WTC11 (cell line): ENCODE data around the gene MAP7. TPM values are rescaled to one million over a fixed set of nuclear protein-coding genes. Genes with fewer than 3 reads are reported as not detected.

Source experiments
- ATAC-seq: fragments of 200-7000 bp; cut with Tn5 transposase; 2 replicates; pipeline ENCODE4 v1.10.0; 2021; ENCODE audit warnings: mild to moderate bottlenecking, moderate library complexity
- CTCF ChIA-PET: fragments of 300-600 bp; sonication (Branson Sonifier 250); formaldehyde crosslinking; loops from one replicate; lab custom pipeline; 2021; ENCODE audit warnings: antibody characterized with exemption; lab: Charles Lee
- POLR2A ChIA-PET: fragments of 350-600 bp; sonication (Branson Sonifier 250); formaldehyde crosslinking; loops from one replicate; lab custom pipeline; 2021; ENCODE audit warnings: antibody characterized with exemption; lab: Charles Lee
- DNase-seq: peaks from one replicate; pipeline ENCODE4 v3.0.0; 2021; ENCODE audit warnings: low spot score
- H3K27ac Mint-ChIP-seq: 2 replicates; pipeline ENCODE4 v1.8.0; 2021; ENCODE audit warnings: mixed read lengths
- H3K27me3 Mint-ChIP-seq: 2 replicates; pipeline ENCODE4 v1.8.0; 2021; ENCODE audit warnings: low read depth, mild to moderate bottlenecking, moderate library complexity, mixed read lengths
- H3K36me3 Mint-ChIP-seq: 2 replicates; pipeline ENCODE4 v1.8.0; 2021; ENCODE audit warnings: mixed read lengths
- H3K4me1 Mint-ChIP-seq: 2 replicates; pipeline ENCODE4 v1.8.0; 2022; ENCODE audit warnings: mixed read lengths
- H3K4me3 Mint-ChIP-seq: 2 replicates; pipeline ENCODE4 v1.8.0; 2021; ENCODE audit warnings: mild to moderate bottlenecking, moderate library complexity, mixed read lengths
- H3K9me3 Mint-ChIP-seq: 2 replicates; pipeline ENCODE4 v1.8.0; 2021; ENCODE audit warnings: mixed read lengths
- ELF4 ChIP-seq: sonication (generic); formaldehyde crosslinking; IDR thresholded peaks from 2 replicates; pipeline ENCODE4 v1.8.1; 2022; ENCODE audit warnings: low read depth, mild to moderate bottlenecking, moderate library complexity, missing genetic modification reagents
- ETV6 ChIP-seq: sonication (generic); formaldehyde crosslinking; IDR thresholded peaks from 2 replicates; pipeline ENCODE4 v1.8.1; 2022; ENCODE audit warnings: mild to moderate bottlenecking, missing genetic modification reagents
- FOXK1 ChIP-seq: sonication (generic); formaldehyde crosslinking; IDR thresholded peaks from 2 replicates; pipeline ENCODE4 v1.8.0; 2022; ENCODE audit warnings: mild to moderate bottlenecking, moderate library complexity, missing genetic modification reagents
- GABPB1 ChIP-seq: sonication (generic); formaldehyde crosslinking; IDR thresholded peaks from 2 replicates; pipeline ENCODE4 v1.8.1; 2023; ENCODE audit warnings: mild to moderate bottlenecking, missing genetic modification reagents
- HMGA2 ChIP-seq: fragments of 250-450 bp; sonication (Bioruptor Pico); IDR thresholded peaks from 2 replicates; pipeline ENCODE4 v1.4.0; 2021; ENCODE audit warnings: mild to moderate bottlenecking, moderate library complexity
- IRF2 ChIP-seq: sonication (generic); formaldehyde crosslinking; IDR thresholded peaks from 2 replicates; pipeline ENCODE4 v1.8.0; 2022; ENCODE audit warnings: low read depth, missing genetic modification reagents, borderline replicate concordance
- NR1H2 ChIP-seq: sonication (generic); formaldehyde crosslinking; IDR thresholded peaks from 2 replicates; pipeline ENCODE4 v1.9.0; 2021; ENCODE audit warnings: mild to moderate bottlenecking, moderate library complexity, missing genetic modification reagents
- RELA ChIP-seq: sonication (generic); formaldehyde crosslinking; IDR thresholded peaks from 2 replicates; pipeline ENCODE4 v1.8.1; 2022; ENCODE audit warnings: missing genetic modification reagents, mild to moderate bottlenecking, borderline replicate concordance
- SP1 ChIP-seq: sonication (generic); formaldehyde crosslinking; conservative IDR thresholded peaks from 2 replicates; pipeline ENCODE4 v1.8.1; 2022; ENCODE audit warnings: missing genetic modification reagents
- TP53 ChIP-seq: sonication (generic); formaldehyde crosslinking; IDR thresholded peaks from 2 replicates; pipeline ENCODE4 v1.8.1; 2023; ENCODE audit warnings: mild to moderate bottlenecking, missing genetic modification reagents
- ZNF121 ChIP-seq: sonication (generic); formaldehyde crosslinking; IDR thresholded peaks from 2 replicates; pipeline ENCODE4 v1.8.0; 2023; ENCODE audit warnings: missing genetic modification reagents
- ZNF671 ChIP-seq: fragments of 250-450 bp; sonication (Bioruptor Pico); IDR thresholded peaks from 2 replicates; pipeline ENCODE4 v1.8.0; 2021; ENCODE audit warnings: mild to moderate bottlenecking
- total RNA-seq: library from RNA; stranded (reverse); gene quantifications from 3 replicates; pipeline ENCODE4 v1.2.3, GENCODE V29; 2021
- TF ChIP-seq, protein P1 (sequence below): sonication (generic); formaldehyde crosslinking; IDR thresholded peaks from 2 replicates; pipeline ENCODE4 v1.8.1; 2023; ENCODE audit warnings: mild to moderate bottlenecking, moderate library complexity, missing genetic modification reagents
- TF ChIP-seq, protein P2 (sequence below): sonication (generic); formaldehyde crosslinking; IDR thresholded peaks from 2 replicates; pipeline ENCODE4 v1.8.1; 2022; ENCODE audit warnings: mild to moderate bottlenecking, missing genetic modification reagents, moderate library complexity, borderline replicate concordance
- TF ChIP-seq, protein P3 (sequence below): sonication (generic); formaldehyde crosslinking; IDR thresholded peaks from 2 replicates; pipeline ENCODE4 v1.8.1; 2023; ENCODE audit warnings: mild to moderate bottlenecking, missing genetic modification reagents, borderline replicate concordance
- TF ChIP-seq, protein P4 (sequence below): fragments of 250-450 bp; sonication (Bioruptor Pico); IDR thresholded peaks from 2 replicates; pipeline ENCODE4 v1.9.0; 2021; ENCODE audit warnings: mild to moderate bottlenecking, borderline replicate concordance
- TF ChIP-seq, protein P5 (sequence below): fragments of 200-600 bp; IDR thresholded peaks from 2 replicates; pipeline ENCODE4 v1.8.0; 2022; ENCODE audit warnings: antibody characterized with exemption

MAP7 gene
- total RNA-seq, 1 experiment from 2014 or later = 56.6 TPM

DNA sequence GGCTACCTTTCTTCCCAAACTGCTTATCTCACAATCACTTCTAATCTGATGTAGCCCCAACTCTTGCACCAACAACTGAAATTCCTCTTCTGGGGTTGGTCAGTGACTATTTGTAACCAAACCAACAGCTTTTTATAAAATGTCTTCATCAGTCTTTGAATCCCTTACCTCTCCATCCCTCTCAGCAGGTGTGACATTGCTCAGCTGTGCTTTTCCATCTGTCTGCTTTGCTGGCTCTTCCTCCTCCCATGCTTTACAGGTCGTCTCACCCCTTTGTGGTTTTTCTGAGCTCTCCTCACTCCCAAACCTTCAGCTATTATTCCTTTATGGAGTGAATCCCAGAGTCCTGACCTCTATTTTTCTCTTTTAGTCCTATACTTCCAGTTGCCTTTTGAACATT, 5.9 kb downstream of the MAP7 start (continued):
- TF ChIP-seq SP1 (CRISPR knock-in tag) (no peak), FOXK1 (no peak), ETV6 (CRISPR knock-in tag) (no peak), RELA (no peak), ZNF671 (CRISPR knock-in tag) (no peak)
- TF ChIP-seq, protein P1, sequence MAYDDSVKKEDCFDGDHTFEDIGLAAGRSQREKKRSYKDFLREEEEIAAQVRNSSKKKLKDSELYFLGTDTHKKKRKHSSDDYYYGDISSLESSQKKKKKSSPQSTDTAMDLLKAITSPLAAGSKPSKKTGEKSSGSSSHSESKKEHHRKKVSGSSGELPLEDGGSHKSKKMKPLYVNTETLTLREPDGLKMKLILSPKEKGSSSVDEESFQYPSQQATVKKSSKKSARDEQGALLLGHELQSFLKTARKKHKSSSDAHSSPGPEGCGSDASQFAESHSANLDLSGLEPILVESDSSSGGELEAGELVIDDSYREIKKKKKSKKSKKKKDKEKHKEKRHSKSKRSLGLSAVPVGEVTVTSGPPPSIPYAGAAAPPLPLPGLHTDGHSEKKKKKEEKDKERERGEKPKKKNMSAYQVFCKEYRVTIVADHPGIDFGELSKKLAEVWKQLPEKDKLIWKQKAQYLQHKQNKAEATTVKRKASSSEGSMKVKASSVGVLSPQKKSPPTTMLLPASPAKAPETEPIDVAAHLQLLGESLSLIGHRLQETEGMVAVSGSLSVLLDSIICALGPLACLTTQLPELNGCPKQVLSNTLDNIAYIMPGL (CRISPR knock-in tag) = no peak
- TF ChIP-seq, protein P2, sequence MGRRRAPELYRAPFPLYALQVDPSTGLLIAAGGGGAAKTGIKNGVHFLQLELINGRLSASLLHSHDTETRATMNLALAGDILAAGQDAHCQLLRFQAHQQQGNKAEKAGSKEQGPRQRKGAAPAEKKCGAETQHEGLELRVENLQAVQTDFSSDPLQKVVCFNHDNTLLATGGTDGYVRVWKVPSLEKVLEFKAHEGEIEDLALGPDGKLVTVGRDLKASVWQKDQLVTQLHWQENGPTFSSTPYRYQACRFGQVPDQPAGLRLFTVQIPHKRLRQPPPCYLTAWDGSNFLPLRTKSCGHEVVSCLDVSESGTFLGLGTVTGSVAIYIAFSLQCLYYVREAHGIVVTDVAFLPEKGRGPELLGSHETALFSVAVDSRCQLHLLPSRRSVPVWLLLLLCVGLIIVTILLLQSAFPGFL (CRISPR knock-in tag) = no peak

DNA sequence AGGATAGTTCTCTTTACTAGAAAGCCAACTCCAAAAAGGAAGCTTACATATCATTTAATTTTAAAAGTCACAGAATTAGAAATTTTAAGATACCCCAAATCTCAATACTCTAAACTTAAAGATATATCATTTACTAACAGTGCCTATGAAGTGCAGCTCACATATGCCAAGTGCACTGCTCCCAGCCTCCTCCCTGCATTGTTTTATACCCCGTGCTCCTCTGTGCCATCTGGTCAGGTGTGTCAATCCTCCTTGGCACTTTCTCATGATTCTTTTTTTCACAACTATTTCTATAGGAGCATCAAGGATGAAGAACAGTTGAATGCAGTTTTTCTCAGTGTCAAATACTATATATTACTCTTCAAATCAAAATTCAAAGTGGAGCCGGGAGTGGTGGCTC, 8.8 kb downstream of the MAP7 start:
- H3K27me3 Mint-ChIP-seq = no peaks in the 10 kb centered on the region
- H3K36me3 Mint-ChIP-seq = peaks cover 5% of the 10 kb centered on the region
- peaks cover 2% of the 10 kb centered on the region for H3K9me3 Mint-ChIP-seq
- peaks cover 69% of the 10 kb centered on the region for H3K4me1 Mint-ChIP-seq
- H3K27ac Mint-ChIP-seq = no peak overlapping the region
- no peak for TF ChIP-seq TP53 (CRISPR knock-in tag)
- TF ChIP-seq IRF2 (CRISPR knock-in tag) = no peak
- TF ChIP-seq GABPB1 (CRISPR knock-in tag) = no peak
- no peak for TF ChIP-seq ELF4 (CRISPR knock-in tag)
- no peak for TF ChIP-seq NR1H2
- TF ChIP-seq ZNF671 (CRISPR knock-in tag) = no peak
- no peak for TF ChIP-seq ZNF121 (CRISPR knock-in tag)
- TF ChIP-seq, protein P3, sequence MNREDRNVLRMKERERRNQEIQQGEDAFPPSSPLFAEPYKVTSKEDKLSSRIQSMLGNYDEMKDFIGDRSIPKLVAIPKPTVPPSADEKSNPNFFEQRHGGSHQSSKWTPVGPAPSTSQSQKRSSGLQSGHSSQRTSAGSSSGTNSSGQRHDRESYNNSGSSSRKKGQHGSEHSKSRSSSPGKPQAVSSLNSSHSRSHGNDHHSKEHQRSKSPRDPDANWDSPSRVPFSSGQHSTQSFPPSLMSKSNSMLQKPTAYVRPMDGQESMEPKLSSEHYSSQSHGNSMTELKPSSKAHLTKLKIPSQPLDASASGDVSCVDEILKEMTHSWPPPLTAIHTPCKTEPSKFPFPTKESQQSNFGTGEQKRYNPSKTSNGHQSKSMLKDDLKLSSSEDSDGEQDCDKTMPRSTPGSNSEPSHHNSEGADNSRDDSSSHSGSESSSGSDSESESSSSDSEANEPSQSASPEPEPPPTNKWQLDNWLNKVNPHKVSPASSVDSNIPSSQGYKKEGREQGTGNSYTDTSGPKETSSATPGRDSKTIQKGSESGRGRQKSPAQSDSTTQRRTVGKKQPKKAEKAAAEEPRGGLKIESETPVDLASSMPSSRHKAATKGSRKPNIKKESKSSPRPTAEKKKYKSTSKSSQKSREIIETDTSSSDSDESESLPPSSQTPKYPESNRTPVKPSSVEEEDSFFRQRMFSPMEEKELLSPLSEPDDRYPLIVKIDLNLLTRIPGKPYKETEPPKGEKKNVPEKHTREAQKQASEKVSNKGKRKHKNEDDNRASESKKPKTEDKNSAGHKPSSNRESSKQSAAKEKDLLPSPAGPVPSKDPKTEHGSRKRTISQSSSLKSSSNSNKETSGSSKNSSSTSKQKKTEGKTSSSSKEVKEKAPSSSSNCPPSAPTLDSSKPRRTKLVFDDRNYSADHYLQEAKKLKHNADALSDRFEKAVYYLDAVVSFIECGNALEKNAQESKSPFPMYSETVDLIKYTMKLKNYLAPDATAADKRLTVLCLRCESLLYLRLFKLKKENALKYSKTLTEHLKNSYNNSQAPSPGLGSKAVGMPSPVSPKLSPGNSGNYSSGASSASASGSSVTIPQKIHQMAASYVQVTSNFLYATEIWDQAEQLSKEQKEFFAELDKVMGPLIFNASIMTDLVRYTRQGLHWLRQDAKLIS (CRISPR knock-in tag) = no peak
- TF ChIP-seq, protein P4, sequence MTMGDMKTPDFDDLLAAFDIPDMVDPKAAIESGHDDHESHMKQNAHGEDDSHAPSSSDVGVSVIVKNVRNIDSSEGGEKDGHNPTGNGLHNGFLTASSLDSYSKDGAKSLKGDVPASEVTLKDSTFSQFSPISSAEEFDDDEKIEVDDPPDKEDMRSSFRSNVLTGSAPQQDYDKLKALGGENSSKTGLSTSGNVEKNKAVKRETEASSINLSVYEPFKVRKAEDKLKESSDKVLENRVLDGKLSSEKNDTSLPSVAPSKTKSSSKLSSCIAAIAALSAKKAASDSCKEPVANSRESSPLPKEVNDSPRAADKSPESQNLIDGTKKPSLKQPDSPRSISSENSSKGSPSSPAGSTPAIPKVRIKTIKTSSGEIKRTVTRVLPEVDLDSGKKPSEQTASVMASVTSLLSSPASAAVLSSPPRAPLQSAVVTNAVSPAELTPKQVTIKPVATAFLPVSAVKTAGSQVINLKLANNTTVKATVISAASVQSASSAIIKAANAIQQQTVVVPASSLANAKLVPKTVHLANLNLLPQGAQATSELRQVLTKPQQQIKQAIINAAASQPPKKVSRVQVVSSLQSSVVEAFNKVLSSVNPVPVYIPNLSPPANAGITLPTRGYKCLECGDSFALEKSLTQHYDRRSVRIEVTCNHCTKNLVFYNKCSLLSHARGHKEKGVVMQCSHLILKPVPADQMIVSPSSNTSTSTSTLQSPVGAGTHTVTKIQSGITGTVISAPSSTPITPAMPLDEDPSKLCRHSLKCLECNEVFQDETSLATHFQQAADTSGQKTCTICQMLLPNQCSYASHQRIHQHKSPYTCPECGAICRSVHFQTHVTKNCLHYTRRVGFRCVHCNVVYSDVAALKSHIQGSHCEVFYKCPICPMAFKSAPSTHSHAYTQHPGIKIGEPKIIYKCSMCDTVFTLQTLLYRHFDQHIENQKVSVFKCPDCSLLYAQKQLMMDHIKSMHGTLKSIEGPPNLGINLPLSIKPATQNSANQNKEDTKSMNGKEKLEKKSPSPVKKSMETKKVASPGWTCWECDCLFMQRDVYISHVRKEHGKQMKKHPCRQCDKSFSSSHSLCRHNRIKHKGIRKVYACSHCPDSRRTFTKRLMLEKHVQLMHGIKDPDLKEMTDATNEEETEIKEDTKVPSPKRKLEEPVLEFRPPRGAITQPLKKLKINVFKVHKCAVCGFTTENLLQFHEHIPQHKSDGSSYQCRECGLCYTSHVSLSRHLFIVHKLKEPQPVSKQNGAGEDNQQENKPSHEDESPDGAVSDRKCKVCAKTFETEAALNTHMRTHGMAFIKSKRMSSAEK (CRISPR knock-in tag) = no peak
- TF ChIP-seq, protein P5, sequence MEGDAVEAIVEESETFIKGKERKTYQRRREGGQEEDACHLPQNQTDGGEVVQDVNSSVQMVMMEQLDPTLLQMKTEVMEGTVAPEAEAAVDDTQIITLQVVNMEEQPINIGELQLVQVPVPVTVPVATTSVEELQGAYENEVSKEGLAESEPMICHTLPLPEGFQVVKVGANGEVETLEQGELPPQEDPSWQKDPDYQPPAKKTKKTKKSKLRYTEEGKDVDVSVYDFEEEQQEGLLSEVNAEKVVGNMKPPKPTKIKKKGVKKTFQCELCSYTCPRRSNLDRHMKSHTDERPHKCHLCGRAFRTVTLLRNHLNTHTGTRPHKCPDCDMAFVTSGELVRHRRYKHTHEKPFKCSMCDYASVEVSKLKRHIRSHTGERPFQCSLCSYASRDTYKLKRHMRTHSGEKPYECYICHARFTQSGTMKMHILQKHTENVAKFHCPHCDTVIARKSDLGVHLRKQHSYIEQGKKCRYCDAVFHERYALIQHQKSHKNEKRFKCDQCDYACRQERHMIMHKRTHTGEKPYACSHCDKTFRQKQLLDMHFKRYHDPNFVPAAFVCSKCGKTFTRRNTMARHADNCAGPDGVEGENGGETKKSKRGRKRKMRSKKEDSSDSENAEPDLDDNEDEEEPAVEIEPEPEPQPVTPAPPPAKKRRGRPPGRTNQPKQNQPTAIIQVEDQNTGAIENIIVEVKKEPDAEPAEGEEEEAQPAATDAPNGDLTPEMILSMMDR = no peak
- TF ChIP-seq HMGA2 = no peak
- CTCF ChIA-PET = interaction anchor here (4.3 kb wide), 1 partner anchor 9 kb away, joined by 24 read pairs; the partner anchor contains the start of gene MAP7
- no peak overlapping the region for H3K4me3 Mint-ChIP-seq
- no peak for DNase-seq
- POLR2A ChIA-PET = no interaction called here
- no peak for ATAC-seq
